Peyer's patch (tissue), 4 donors: ENCODE measurements around the gene TRIM10. TPM values are rescaled to one million over a fixed set of nuclear protein-coding genes. Genes with fewer than 3 reads are reported as not detected.
"Not testable (repeated sequence)": the region's sequence is repeated elsewhere in the genome, so short reads cannot be mapped to it uniquely, and the experiment has no call there.

Experiments
- DNase-seq, 3 donors: peaks; one replicate each; pipeline ENCODE4 v3.0.0-alpha.2; 2017 to 2019
- H3K27ac ChIP-seq, 4 donors: fragments of 200-600 bp; sonication (generic); one replicate each; pipeline ENCODE4 v1.5.1; 2016 to 2019
- H3K27me3 ChIP-seq, 2 donors: fragments of 200-600 bp; sonication (generic); one replicate each; pipeline ENCODE4 v1.5.1; 2019
- H3K36me3 ChIP-seq, 3 donors: fragments of 200-600 bp; sonication (generic); one replicate each; pipeline ENCODE4 v1.5.1; 2016 to 2019
- H3K4me1 ChIP-seq, 4 donors: fragments of 200-600 bp; sonication (generic); one replicate each; pipeline ENCODE4 v1.5.1; 2016 to 2019
- H3K4me3 ChIP-seq, 4 donors: fragments of 200-600 bp; sonication (generic); 1 replicate in 3 of 4; 2 replicates in 1 of 4; pipeline ENCODE4 v1.5.1; 2016 to 2019; ENCODE audit warnings: mild to moderate bottlenecking in 1 of 4
- H3K9me3 ChIP-seq, 4 donors: fragments of 200-600 bp; sonication (generic); one replicate each; pipeline ENCODE4 v1.5.1; 2016 to 2019; ENCODE audit warnings: mild to moderate bottlenecking in 1 of 4
- POLR2A ChIP-seq, 2 donors: fragments of 450-650 bp; IDR thresholded peaks; one replicate each; pipeline ENCODE4 v1.5.1; 2017; ENCODE audit warnings: antibody characterized with exemption in 2 of 2, mild to moderate bottlenecking in 2 of 2, moderate library complexity in 2 of 2
- total RNA-seq, 4 donors: library from RNA; depleted of rRNA; stranded (reverse); fragments of >200 nt; gene quantifications; one replicate each; pipeline ENCODE4 v1.1.0, GENCODE V29; 2016
- TF ChIP-seq, protein P1 (sequence below), 6 experiments: fragments of 450-650 bp in 4 of 6; fragments of 200-600 bp in 2 of 6; sonication (generic) in 1 of 6; IDR thresholded peaks; one replicate each; pipeline ENCODE4 v1.5.1; 2017 to 2019; ENCODE audit warnings: antibody characterized with exemption in 6 of 6, mild to moderate bottlenecking in 3 of 6, moderate library complexity in 1 of 6

TRIM10 gene
- total RNA-seq, 4 donors from 2014 or later: 2.5 to 7.4 (median 6.3) TPM

DNA sequence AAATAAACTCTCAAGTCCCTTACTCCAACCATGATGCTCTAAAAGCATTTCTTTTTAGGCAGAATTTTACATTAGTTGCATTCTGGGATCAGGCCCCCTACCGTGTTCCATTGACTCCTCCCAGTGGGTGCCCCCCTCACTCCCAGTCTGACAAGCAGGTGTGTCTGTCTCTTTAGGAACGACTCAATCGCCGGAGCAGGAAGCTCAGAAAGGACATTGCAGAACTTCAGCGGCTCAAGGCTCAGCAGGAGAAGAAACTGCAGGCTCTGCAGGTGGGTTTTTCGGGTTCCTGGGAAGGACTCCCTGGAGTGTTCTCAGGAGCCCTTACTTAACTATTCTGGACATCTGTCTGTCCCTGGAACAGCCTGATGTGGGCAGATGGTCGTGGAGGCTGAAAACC lies 15.2 kb downstream of the TRIM10 start:
- H3K27me3 ChIP-seq: no peaks in the 10 kb centered on the region
- peaks cover 0 to 8% (median 0%) of the 10 kb centered on the region in 4 donors for H3K4me1 ChIP-seq
- H3K36me3 ChIP-seq: peaks cover 0 to 8% (median 0%) of the 10 kb centered on the region in 3 donors
- TF ChIP-seq, protein P1, sequence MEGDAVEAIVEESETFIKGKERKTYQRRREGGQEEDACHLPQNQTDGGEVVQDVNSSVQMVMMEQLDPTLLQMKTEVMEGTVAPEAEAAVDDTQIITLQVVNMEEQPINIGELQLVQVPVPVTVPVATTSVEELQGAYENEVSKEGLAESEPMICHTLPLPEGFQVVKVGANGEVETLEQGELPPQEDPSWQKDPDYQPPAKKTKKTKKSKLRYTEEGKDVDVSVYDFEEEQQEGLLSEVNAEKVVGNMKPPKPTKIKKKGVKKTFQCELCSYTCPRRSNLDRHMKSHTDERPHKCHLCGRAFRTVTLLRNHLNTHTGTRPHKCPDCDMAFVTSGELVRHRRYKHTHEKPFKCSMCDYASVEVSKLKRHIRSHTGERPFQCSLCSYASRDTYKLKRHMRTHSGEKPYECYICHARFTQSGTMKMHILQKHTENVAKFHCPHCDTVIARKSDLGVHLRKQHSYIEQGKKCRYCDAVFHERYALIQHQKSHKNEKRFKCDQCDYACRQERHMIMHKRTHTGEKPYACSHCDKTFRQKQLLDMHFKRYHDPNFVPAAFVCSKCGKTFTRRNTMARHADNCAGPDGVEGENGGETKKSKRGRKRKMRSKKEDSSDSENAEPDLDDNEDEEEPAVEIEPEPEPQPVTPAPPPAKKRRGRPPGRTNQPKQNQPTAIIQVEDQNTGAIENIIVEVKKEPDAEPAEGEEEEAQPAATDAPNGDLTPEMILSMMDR (IDR thresholded peaks at IDR 0.05): no peak
- no peak for TF ChIP-seq POLR2A (IDR thresholded peaks at IDR 0.05)
- no peaks in the 10 kb centered on the region for H3K9me3 ChIP-seq
- DNase-seq: no peak
- H3K4me3 ChIP-seq: no peak overlapping the region
- no peak overlapping the region for H3K27ac ChIP-seq

GRCh38 chr6:30144811-30145210 lies 16.2 kb downstream of the TRIM10 start:
- H3K4me3 ChIP-seq: no peak overlapping the region
- no peak overlapping the region for H3K27ac ChIP-seq
- peaks cover 0 to 8% (median 0%) of the 10 kb centered on the region in 3 donors for H3K36me3 ChIP-seq
- no peaks in the 10 kb centered on the region for H3K9me3 ChIP-seq
- no peak for DNase-seq
- peaks cover 0 to 8% (median 0%) of the 10 kb centered on the region in 4 donors for H3K4me1 ChIP-seq
- H3K27me3 ChIP-seq: no peaks in the 10 kb centered on the region
- TF ChIP-seq POLR2A (IDR thresholded peaks at IDR 0.05): no peak

DNA sequence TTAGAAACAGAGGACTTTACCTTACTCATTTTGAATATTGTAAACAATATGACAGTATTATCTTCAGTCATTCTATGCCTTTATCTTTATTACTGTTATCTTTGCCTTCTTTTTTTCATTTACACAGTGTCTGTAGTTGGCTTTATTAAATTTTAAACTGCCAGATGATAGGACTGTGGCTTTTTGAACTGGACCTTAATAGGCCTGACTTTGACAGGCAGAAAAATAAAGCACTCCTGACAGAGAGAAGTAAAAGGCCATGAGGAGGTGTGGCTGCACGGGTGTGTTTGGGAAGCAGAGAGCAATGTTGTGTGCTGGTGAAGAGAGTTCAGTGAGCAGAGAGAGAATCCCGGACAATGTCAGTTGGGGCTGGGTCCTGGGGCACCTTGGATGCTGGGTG lies 17.2 kb downstream of the TRIM10 start:
- peaks cover 0 to 8% (median 0%) of the 10 kb centered on the region in 3 donors for H3K36me3 ChIP-seq
- no peak overlapping the region for H3K4me3 ChIP-seq
- H3K4me1 ChIP-seq: peaks cover 0 to 8% (median 0%) of the 10 kb centered on the region in 4 donors
- H3K27me3 ChIP-seq: no peaks in the 10 kb centered on the region
- no peaks in the 10 kb centered on the region for H3K9me3 ChIP-seq
- TF ChIP-seq, protein P1 (IDR thresholded peaks at IDR 0.05): no peak
- H3K27ac ChIP-seq: peak overlapping the region in 1 of 4 donors; percentile 33
- DNase-seq: no peak

DNA sequence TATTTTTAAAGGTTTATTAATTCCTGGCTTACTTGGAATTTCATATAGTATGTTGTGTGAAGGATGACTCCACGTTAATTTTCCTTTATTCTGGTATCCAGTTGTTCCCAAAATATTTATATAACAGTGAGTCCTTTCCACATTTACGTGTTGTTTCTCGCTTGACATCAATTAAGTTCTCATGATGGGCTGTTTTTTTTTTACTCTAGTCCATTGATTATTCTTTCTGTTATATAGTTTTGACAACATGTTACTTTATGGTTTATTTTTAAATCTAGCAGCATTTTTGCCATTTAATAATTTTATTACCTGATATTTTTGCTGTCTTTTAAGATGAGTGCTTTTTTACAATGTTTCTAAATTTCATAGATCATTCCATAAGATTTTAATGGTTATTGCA lies 18.3 kb downstream of the TRIM10 start:
- no peak for DNase-seq
- no peaks in the 10 kb centered on the region for H3K27me3 ChIP-seq
- no peak overlapping the region for H3K27ac ChIP-seq
- H3K9me3 ChIP-seq: no peaks in the 10 kb centered on the region
- peaks cover 0 to 8% (median 0%) of the 10 kb centered on the region in 3 donors for H3K36me3 ChIP-seq
- no peak overlapping the region for H3K4me3 ChIP-seq
- H3K4me1 ChIP-seq: peaks cover 0 to 8% (median 0%) of the 10 kb centered on the region in 4 donors
- TF ChIP-seq, protein P1 (IDR thresholded peaks at IDR 0.05): no peak

DNA sequence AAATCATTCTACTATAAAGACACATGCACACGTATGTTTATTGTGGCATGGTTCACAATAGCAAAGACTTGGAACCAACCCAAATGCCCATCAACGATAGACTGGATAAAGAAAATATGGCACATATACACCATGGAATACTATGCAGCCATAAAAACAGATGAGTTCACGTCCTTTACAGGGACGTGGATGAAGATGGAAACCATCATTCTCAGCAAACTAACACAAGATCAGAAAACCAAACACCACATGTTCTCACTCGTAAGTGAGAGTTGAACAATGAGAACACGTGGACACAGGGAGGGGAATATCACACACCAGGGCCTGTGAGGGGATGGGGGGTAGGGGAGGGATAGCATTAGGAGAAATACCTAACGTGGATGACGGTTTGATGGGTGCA lies 20.8 kb downstream of the TRIM10 start:
- not testable (repeated sequence) for H3K4me1 ChIP-seq, H3K36me3 ChIP-seq, H3K4me3 ChIP-seq, H3K27me3 ChIP-seq, H3K9me3 ChIP-seq, H3K27ac ChIP-seq, DNase-seq

- Histone ChIP-seq H3K27ac (peak overlapping the region in 2 of 4 donors; percentile 38 to 66), H3K36me3 (no peaks in the 10 kb centered on the region), H3K27me3 (no peaks in the 10 kb centered on the region), H3K9me3 (no peaks in the 10 kb centered on the region), H3K4me3 (peak overlapping the region in 2 of 4 donors; percentile 25 to 35), H3K4me1 (no peaks in the 10 kb centered on the region)
- no peak for DNase-seq
- TF ChIP-seq, protein P1 (IDR thresholded peaks at IDR 0.05): no peak
- no peak for TF ChIP-seq POLR2A (IDR thresholded peaks at IDR 0.05)
These were observed 24.3 kb downstream of the TRIM10 start for GRCh38 chr6:30136570-30137286.
